Vagina (tissue), 2 donors: ENCODE data around the gene TMEM74B.
A peak's percentile ranks its signal among the peaks of the same experiment; 100 is the strongest.

Source experiments
- CTCF ChIP-seq, 3 experiments: fragments of 450-650 bp in 2 of 3; fragments of 200-600 bp in 1 of 3; sonication (generic) in 1 of 3; IDR thresholded peaks; one replicate each; pipeline ENCODE4 v1.5.1; 2017 to 2019; ENCODE audit warnings: antibody characterized with exemption in 3 of 3, mild to moderate bottlenecking in 2 of 3, moderate library complexity in 2 of 3
- POLR2A ChIP-seq, 2 donors: fragments of 450-650 bp; IDR thresholded peaks; one replicate each; pipeline ENCODE4 v1.6.1; 2017; ENCODE audit warnings: antibody characterized with exemption in 2 of 2, mild to moderate bottlenecking in 2 of 2, moderate library complexity in 2 of 2
- POLR2AphosphoS5 ChIP-seq, 2 donors: sonication (generic); formaldehyde crosslinking; IDR thresholded peaks; one replicate each; pipeline ENCODE4 v1.9.0; 2017; ENCODE audit warnings: antibody characterized with exemption in 2 of 2, mild to moderate bottlenecking in 2 of 2, low read depth in 1 of 2; ENCODE audit not compliant: insufficient read depth in 1 of 2

DNA sequence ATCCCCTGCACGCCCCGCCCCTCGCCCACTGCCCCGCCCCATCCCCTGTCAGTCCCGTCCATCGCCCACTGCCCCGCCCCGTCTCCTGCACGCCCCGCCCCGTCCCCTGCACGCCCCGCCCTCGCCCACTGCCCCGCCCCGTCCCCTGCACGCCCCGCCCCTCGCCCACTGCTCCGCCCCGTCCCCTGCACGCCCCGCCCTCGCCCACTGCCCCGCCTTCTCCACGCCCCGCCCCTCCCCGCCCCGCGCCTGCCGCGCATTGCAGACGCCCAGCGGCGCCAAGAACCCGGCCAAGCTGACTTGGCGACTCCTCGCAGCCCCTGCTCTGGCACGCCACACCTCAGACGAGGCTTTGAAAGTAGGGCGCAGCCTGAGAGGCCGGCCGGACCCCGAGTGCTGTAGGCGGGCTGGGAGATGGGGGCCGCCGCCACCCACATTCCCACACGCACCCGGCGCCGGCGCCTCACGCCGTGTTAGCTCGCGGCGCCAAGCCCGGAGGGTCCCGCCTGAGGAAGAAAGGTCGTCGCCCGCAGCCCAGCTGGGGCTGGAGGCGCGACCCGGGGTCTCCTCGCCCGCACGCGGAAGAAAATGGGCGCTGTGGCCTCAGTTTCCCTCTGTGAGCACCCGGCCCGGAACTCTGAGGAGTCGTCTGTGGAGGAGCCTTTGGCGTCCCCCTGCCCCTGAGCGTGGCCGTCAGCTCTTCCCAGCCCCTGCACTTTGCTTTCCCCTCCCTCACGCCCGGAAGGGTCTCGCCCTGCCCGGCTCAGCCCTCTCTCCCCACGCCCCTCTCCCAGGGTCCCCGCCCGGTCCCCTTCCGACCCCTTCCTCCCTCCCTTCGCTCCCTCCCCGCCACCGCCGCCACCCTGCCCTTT, 41.2 kb upstream of the TMEM74B start, which contains the start of gene RAD21L1:
- TF ChIP-seq POLR2A (IDR thresholded peaks at IDR 0.05) (no peak), CTCF (IDR thresholded peaks at IDR 0.05) (no peak), POLR2AphosphoS5 (IDR thresholded peaks at IDR 0.05; ENCODE audit: insufficient read depth in 1 of 2, low read depth in 1 of 2) (peak in 1 of 2 donors; percentile 49)
